Activated B cell treated with CpG ODN at 0.5 μM for 24 hours (primary cell): ENCODE measurements around the gene LRRC45. TPM values are rescaled to one million over a fixed set of nuclear protein-coding genes. Genes with fewer than 3 reads are reported as not detected.

Experiments used
- ATAC-seq: fragments of 200-7000 bp; cut with Tn5 transposase; one replicate; pipeline ENCODE4 v1.10.0; 2021; ENCODE audit warnings: low read depth, mild to moderate bottlenecking, moderate library complexity
- CTCF ChIA-PET: fragments of 350-600 bp; sonication (Branson Sonifier 250); formaldehyde crosslinking; loops from one replicate; lab custom pipeline; 2021; ENCODE audit warnings: antibody characterized with exemption; lab: Charles Lee
- POLR2A ChIA-PET: fragments of 350-600 bp; sonication (Branson Sonifier 250); formaldehyde crosslinking; loops from one replicate; lab custom pipeline; 2021; ENCODE audit warnings: antibody characterized with exemption; lab: Charles Lee
- DNase-seq: peaks from one replicate; pipeline ENCODE4 v3.0.0; 2022
- H3K27ac Mint-ChIP-seq: one replicate; pipeline ENCODE4 v1.8.0; 2020; ENCODE audit warnings: mixed read lengths
- H3K27me3 Mint-ChIP-seq: one replicate; pipeline ENCODE4 v1.8.0; 2021; ENCODE audit warnings: mixed read lengths
- H3K36me3 Mint-ChIP-seq: one replicate; pipeline ENCODE4 v1.8.0; 2021; ENCODE audit warnings: low read depth, mixed read lengths
- H3K4me1 Mint-ChIP-seq: one replicate; pipeline ENCODE4 v1.8.0; 2021; ENCODE audit warnings: mixed read lengths
- H3K4me3 Mint-ChIP-seq: one replicate; pipeline ENCODE4 v1.8.0; 2020; ENCODE audit warnings: mild to moderate bottlenecking, mixed read lengths
- H3K9me3 Mint-ChIP-seq: one replicate; pipeline ENCODE4 v1.8.0; 2020; ENCODE audit warnings: mixed read lengths
- CTCF ChIP-seq: fragments of 200-600 bp; IDR thresholded peaks from one replicate; pipeline ENCODE4 v1.8.0; 2022; ENCODE audit warnings: antibody characterized with exemption, mild to moderate bottlenecking
- intact Hi-C: fragments of 100-400 bp; cut with micrococcal nuclease; formaldehyde crosslinking; loops from one replicate; pipeline ENCODE4 v1.15.1; 2024
- total RNA-seq: library from RNA; stranded (reverse); gene quantifications from 2 replicates; pipeline ENCODE4 v1.2.3, GENCODE V29; 2022

Gene LRRC45
- total RNA-seq, 1 donor from 2014 or later, result 10.6 TPM

DNA sequence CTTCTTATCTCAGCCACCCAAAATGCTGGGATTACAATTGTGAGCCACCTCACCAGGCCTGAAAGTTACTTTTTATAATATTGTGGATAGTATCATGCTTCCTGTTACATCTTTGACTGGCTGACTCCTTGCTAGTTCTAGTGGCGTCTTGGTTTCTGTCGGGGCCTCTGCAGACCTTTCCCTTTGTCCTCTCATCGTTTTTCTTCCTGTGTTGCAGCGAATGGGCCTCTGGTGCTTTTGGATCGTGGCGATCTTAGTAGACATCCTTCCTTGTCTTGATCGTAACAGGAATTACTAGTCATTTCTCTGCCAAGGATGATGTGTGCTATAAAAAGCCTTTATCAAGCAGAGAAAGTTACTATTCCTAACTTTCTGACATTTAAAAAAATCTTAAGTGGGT is 24.9 kb upstream of the LRRC45 start:
- H3K9me3 Mint-ChIP-seq, result no peaks in the 10 kb centered on the region
- no peak for TF ChIP-seq CTCF
- CTCF ChIA-PET, result no interaction called here
- no peaks in the 10 kb centered on the region for H3K4me1 Mint-ChIP-seq
- intact Hi-C loops, result no loop called here
- no peak for DNase-seq
- no peak overlapping the region for H3K4me3 Mint-ChIP-seq
- POLR2A ChIA-PET, result no interaction called here
- peaks cover 11% of the 10 kb centered on the region for H3K36me3 Mint-ChIP-seq
- no peak for ATAC-seq
- H3K27me3 Mint-ChIP-seq, result no peaks in the 10 kb centered on the region
- no peak overlapping the region for H3K27ac Mint-ChIP-seq

DNA sequence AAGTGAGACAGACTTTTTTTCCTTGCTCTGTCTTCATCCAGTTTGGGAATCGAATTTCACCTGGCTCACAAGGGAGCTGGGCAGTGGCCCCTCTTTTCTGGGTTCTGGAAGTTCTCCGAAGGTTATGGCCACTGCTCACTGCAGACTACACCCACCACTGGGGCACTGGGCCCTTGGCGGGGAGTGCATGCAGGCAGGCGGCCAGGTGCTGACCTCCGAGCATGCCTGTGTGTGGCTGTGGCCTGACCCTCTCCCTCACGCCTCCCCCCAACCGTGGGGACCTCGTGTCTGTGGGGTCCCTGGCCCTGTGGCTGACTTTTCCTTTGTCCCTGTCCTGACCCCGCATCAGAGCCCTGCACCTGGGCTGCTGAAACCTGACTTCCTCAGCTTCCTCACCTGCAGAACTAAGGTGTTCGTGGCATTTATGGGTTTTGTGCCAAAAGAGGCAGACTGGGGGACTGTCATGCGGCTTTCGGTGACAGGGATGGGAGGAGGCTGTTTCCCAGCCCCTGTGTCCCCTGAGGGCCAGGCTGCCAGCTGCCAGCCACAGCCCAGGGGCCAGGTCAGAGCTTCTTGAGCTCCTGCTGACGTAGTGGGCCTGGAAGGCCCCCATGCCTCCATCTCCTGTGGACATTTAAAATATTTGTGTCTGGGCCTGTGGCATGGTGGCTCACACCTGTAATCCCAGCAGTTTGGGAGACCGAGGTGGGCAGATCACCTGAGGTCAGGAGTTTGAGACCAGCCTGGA is 24.2 kb upstream of the LRRC45 start:
- ChIA-PET CTCF (no interaction called here), POLR2A (no interaction called here)
- intact Hi-C loops, result no loop called here
- Mint-ChIP-seq H3K4me1 (no peaks in the 10 kb centered on the region), H3K4me3 (no peak overlapping the region), H3K27ac (no peak overlapping the region), H3K27me3 (no peaks in the 10 kb centered on the region), H3K9me3 (no peaks in the 10 kb centered on the region), H3K36me3 (peaks cover 10% of the 10 kb centered on the region)
- TF ChIP-seq CTCF, result no peak
- DNase-seq (no peak), ATAC-seq (no peak)

GRCh38 chr17:81999587-81999975 is 23.5 kb upstream of the LRRC45 start:
- DNase-seq (no peak), ATAC-seq (no peak)
- H3K27ac Mint-ChIP-seq, result no peak overlapping the region
- intact Hi-C loops, result no loop called here
- no peak for TF ChIP-seq CTCF
- H3K27me3 Mint-ChIP-seq, result no peaks in the 10 kb centered on the region
- peaks cover 10% of the 10 kb centered on the region for H3K36me3 Mint-ChIP-seq
- ChIA-PET POLR2A (no interaction called here), CTCF (no interaction called here)
- no peaks in the 10 kb centered on the region for H3K9me3 Mint-ChIP-seq
- no peaks in the 10 kb centered on the region for H3K4me1 Mint-ChIP-seq
- no peak overlapping the region for H3K4me3 Mint-ChIP-seq

GRCh38 chr17:81999976-82000802 is 22.9 kb upstream of the LRRC45 start:
- POLR2A ChIA-PET, result no interaction called here
- no peaks in the 10 kb centered on the region for H3K9me3 Mint-ChIP-seq
- no peak for TF ChIP-seq CTCF

GRCh38 chr17:82000803-82001570 is 22.1 kb upstream of the LRRC45 start:
- no peaks in the 10 kb centered on the region for H3K9me3 Mint-ChIP-seq
- no peaks in the 10 kb centered on the region for H3K4me1 Mint-ChIP-seq
- POLR2A ChIA-PET, result no interaction called here
- peaks cover 10% of the 10 kb centered on the region for H3K36me3 Mint-ChIP-seq
- no peak for DNase-seq
- ATAC-seq, result no peak
- intact Hi-C loops, result no loop called here
- no peak overlapping the region for H3K4me3 Mint-ChIP-seq
- no peak overlapping the region for H3K27ac Mint-ChIP-seq
- H3K27me3 Mint-ChIP-seq, result no peaks in the 10 kb centered on the region
- CTCF ChIA-PET, result no interaction called here
- no peak for TF ChIP-seq CTCF

More at GRCh38 chr17:81999976-82000802, 22.9 kb upstream of the LRRC45 start:
- no peaks in the 10 kb centered on the region for H3K4me1 Mint-ChIP-seq
- ATAC-seq (no peak), DNase-seq (no peak)
- intact Hi-C loops, result no loop called here
- CTCF ChIA-PET, result no interaction called here
- peaks cover 10% of the 10 kb centered on the region for H3K36me3 Mint-ChIP-seq
- H3K27ac Mint-ChIP-seq, result no peak overlapping the region
- no peak overlapping the region for H3K4me3 Mint-ChIP-seq
- H3K27me3 Mint-ChIP-seq, result no peaks in the 10 kb centered on the region
